ENCODE data around the gene VPS36. TPM values are rescaled to one million over a fixed set of nuclear protein-coding genes. Genes with fewer than 3 reads are reported as not detected.

The VPS36 gene
- total and polyA plus RNA-seq, 9 of the 15 experiments (the other 6 are each of a cell fraction or from before 2014, with no cell fraction given) = 8.4 to 30.6 (median 23.7) TPM

DNA sequence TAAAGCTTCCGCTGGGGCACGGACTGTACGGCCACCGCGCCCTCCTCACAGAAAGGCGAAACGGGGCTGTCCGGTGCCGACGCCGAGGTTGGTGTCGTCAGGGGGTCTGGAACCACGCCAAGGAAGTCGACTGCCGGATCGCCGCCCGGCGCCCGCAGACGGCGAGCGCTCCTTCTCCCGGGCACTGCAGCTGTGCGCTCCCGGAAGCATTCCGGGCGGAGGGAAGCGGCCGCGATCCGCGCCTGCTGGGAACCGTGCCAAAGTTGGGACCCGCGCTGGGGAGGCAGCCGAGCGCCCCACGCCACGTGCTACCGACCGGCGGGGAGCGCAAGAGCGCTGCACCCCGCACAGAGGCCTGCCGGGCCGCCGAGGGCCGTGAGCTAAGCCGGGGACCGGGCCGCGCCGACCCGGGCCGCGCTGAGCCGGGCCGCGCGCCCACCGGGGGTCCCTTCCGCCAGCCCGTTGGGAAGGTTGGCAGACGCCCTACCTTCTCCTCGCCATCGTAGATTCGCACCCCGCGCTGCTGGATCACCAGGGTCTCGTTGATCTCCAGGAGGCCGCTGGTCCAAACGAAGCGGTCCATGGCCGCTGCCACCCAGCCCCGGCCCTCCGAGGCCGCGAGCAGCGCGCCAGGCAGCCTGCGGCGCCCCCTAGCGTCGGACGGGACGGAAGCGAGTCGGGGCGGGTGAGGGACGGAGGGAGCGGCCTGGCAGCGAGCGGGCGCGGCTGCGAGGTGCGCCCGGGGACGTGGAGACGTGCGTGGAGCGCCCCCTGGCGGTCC is at the start of gene VPS36 (continued):
- TF ChIP-seq ZNF197 (CRISPR knock-in tag; IDR thresholded peaks at IDR 0.05; ENCODE audit: low read depth) (no peak), NELFE (IDR thresholded peaks at IDR 0.05; ENCODE audit: insufficient read depth, insufficient read length) (no peak), ETV5 (CRISPR knock-in tag; IDR thresholded peaks at IDR 0.05; ENCODE audit: low read depth) (peak; percentile 78; the same call in 1 of the 2 replicates), POLR2G (IDR thresholded peaks at IDR 0.05; ENCODE audit: low read depth, low read length) (peak; percentile 95), ESRRA (IDR thresholded peaks at IDR 0.05; ENCODE audit: borderline replicate concordance, low read depth) (peak; percentile 10; the same call in 1 of the 2 replicates), NR2C2 (CRISPR knock-in tag; IDR thresholded peaks at IDR 0.05) (no peak), NR2C2 (tag; IDR thresholded peaks at IDR 0.05) (peak; percentile 82), ZNF77 (CRISPR knock-in tag; IDR thresholded peaks at IDR 0.05) (no peak), ELF1 (tag; IDR thresholded peaks at IDR 0.05) (peak; percentile 77), MCM7 (IDR thresholded peaks at IDR 0.05) (no peak), RBM22 (IDR thresholded peaks at IDR 0.05; ENCODE audit: low read depth, low read length, poor library complexity, severe bottlenecking) (no peak), CC2D1A (IDR thresholded peaks at IDR 0.05) (no peak), POLR2AphosphoS5 (IDR thresholded peaks at IDR 0.05; ENCODE audit: control insufficient read depth, insufficient read depth, low read depth, low read length) (peak; percentile 86), TAF7 (tag; IDR thresholded peaks at IDR 0.05) (no peak), FUS (optimal IDR thresholded peaks at IDR 0.05; ENCODE audit: low read depth, low read length) (peak; percentile 40), KDM1A (IDR thresholded peaks at IDR 0.05) (no peak), NCOA6 (IDR thresholded peaks at IDR 0.05) (no peak), NFIC (IDR thresholded peaks at IDR 0.05) (peak; percentile 96), ZNF445 (CRISPR knock-in tag; IDR thresholded peaks at IDR 0.05; ENCODE audit: low read depth) (no peak), ZNF133 (CRISPR knock-in tag; IDR thresholded peaks at IDR 0.05) (no peak)
- TF ChIP-seq, protein P1, sequence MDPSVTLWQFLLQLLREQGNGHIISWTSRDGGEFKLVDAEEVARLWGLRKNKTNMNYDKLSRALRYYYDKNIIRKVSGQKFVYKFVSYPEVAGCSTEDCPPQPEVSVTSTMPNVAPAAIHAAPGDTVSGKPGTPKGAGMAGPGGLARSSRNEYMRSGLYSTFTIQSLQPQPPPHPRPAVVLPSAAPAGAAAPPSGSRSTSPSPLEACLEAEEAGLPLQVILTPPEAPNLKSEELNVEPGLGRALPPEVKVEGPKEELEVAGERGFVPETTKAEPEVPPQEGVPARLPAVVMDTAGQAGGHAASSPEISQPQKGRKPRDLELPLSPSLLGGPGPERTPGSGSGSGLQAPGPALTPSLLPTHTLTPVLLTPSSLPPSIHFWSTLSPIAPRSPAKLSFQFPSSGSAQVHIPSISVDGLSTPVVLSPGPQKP (CRISPR knock-in tag; IDR thresholded peaks at IDR 0.05) = no peak
- TF ChIP-seq, protein P2, sequence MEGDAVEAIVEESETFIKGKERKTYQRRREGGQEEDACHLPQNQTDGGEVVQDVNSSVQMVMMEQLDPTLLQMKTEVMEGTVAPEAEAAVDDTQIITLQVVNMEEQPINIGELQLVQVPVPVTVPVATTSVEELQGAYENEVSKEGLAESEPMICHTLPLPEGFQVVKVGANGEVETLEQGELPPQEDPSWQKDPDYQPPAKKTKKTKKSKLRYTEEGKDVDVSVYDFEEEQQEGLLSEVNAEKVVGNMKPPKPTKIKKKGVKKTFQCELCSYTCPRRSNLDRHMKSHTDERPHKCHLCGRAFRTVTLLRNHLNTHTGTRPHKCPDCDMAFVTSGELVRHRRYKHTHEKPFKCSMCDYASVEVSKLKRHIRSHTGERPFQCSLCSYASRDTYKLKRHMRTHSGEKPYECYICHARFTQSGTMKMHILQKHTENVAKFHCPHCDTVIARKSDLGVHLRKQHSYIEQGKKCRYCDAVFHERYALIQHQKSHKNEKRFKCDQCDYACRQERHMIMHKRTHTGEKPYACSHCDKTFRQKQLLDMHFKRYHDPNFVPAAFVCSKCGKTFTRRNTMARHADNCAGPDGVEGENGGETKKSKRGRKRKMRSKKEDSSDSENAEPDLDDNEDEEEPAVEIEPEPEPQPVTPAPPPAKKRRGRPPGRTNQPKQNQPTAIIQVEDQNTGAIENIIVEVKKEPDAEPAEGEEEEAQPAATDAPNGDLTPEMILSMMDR (IDR thresholded peaks at IDR 0.05 in 2 of 3, conservative IDR thresholded peaks at IDR 0.05 in 1 of 3; ENCODE audit: insufficient read depth in 2 of 3, low read depth in 1 of 3, low read length in 3 of 3) = peak; percentile 94 to 97 (median 95)
- TF ChIP-seq, protein P3, sequence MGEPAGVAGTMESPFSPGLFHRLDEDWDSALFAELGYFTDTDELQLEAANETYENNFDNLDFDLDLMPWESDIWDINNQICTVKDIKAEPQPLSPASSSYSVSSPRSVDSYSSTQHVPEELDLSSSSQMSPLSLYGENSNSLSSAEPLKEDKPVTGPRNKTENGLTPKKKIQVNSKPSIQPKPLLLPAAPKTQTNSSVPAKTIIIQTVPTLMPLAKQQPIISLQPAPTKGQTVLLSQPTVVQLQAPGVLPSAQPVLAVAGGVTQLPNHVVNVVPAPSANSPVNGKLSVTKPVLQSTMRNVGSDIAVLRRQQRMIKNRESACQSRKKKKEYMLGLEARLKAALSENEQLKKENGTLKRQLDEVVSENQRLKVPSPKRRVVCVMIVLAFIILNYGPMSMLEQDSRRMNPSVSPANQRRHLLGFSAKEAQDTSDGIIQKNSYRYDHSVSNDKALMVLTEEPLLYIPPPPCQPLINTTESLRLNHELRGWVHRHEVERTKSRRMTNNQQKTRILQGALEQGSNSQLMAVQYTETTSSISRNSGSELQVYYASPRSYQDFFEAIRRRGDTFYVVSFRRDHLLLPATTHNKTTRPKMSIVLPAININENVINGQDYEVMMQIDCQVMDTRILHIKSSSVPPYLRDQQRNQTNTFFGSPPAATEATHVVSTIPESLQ (CRISPR knock-in tag; IDR thresholded peaks at IDR 0.05) = no peak
